ENCODE results near the gene OR8H1. TPM values are rescaled to one million over a fixed set of nuclear protein-coding genes. Genes with fewer than 3 reads are reported as not detected.

OR8H1 gene
- total RNA-seq, 2 experiments from 2014 or later = not detected

Other genes starting within 250 kb of the OR8H1 start
- gene OR8I2, start 198.9 kb downstream of the OR8H1 start, total RNA-seq = not detected
- not detected for gene OR8H2, start 188.6 kb downstream of the OR8H1 start, total RNA-seq
- gene OR8H3, start 169.9 kb downstream of the OR8H1 start, total RNA-seq = not detected
- gene OR8J3, start 152.1 kb downstream of the OR8H1 start, total RNA-seq = not detected
- gene OR8K5, start 131.9 kb downstream of the OR8H1 start, total RNA-seq = not detected
- not detected for gene OR5J2, start 115.6 kb downstream of the OR8H1 start, total RNA-seq
- not detected for gene OR5T2, start 58.0 kb downstream of the OR8H1 start, total RNA-seq
- gene OR5T3, start 40.0 kb downstream of the OR8H1 start, total RNA-seq = not detected
- gene OR5T1, start 18.1 kb downstream of the OR8H1 start, total RNA-seq = not detected
- gene OR8K3, start 22.9 kb upstream of the OR8H1 start, total RNA-seq = not detected
- gene OR8K1, start 53.8 kb upstream of the OR8H1 start, total RNA-seq = not detected
- gene OR8J1, start 62.0 kb upstream of the OR8H1 start, total RNA-seq = not detected
- gene OR8U1, start 83.4 kb upstream of the OR8H1 start, total RNA-seq = not detected
- not detected for gene OR5AL1, start 120.4 kb upstream of the OR8H1 start, total RNA-seq
- gene OR5M3, start 181.1 kb upstream of the OR8H1 start, total RNA-seq = not detected
- not detected for gene OR5M8, start 199.1 kb upstream of the OR8H1 start, total RNA-seq